K562 (cell line): Measurements from ENCODE around the gene KIFC3.

Experiments used
- PCBP1 ChIP-seq: fragments of 200-400 bp; formaldehyde crosslinking; IDR thresholded peaks from 2 replicates; pipeline ENCODE4 v1.6.1; 2018; ENCODE audit warnings: mild to moderate bottlenecking, low read depth, low read length; ENCODE audit not compliant: poor library complexity, severe bottlenecking
- POLR2AphosphoS5 ChIP-seq: IDR thresholded peaks from 2 replicates; pipeline ENCODE4 v1.6.1; 2011; ENCODE audit warnings: mild to moderate bottlenecking, low read depth, low read length, moderate library complexity; ENCODE audit not compliant: control insufficient read depth, insufficient read depth
- RFX5 ChIP-seq: IDR thresholded peaks from 2 replicates; pipeline ENCODE4 v1.6.1; 2011; ENCODE audit warnings: low read depth, mild to moderate bottlenecking, improper control_type of control experiment, low read length
- SMC3 ChIP-seq: conservative IDR thresholded peaks from 2 replicates; pipeline ENCODE4 v1.6.1; 2011; ENCODE audit warnings: low read depth, low read length, improper control_type of control experiment; ENCODE audit not compliant: insufficient read depth
- ZNF124 ChIP-seq: sonication (generic); formaldehyde crosslinking; IDR thresholded peaks from 2 replicates; pipeline ENCODE4 v1.8.1; 2022; ENCODE audit warnings: missing genetic modification reagents
- ZNF316 ChIP-seq: fragments of 450-650 bp; IDR thresholded peaks from 2 replicates; pipeline ENCODE4 v1.6.1; 2016

GRCh38 chr16:57773019-57773418 is 29.3 kb downstream of the KIFC3 start:
- TF ChIP-seq POLR2AphosphoS5: no peak
- no peak for TF ChIP-seq PCBP1
- TF ChIP-seq RFX5: no peak
- no peak for TF ChIP-seq SMC3
- no peak for TF ChIP-seq ZNF316
- TF ChIP-seq ZNF124: no peak
